Measurements from ENCODE around the gene POLR2E.
A peak's percentile ranks its signal among the peaks of the same experiment; 100 is the strongest.

The POLR2E gene

DNA sequence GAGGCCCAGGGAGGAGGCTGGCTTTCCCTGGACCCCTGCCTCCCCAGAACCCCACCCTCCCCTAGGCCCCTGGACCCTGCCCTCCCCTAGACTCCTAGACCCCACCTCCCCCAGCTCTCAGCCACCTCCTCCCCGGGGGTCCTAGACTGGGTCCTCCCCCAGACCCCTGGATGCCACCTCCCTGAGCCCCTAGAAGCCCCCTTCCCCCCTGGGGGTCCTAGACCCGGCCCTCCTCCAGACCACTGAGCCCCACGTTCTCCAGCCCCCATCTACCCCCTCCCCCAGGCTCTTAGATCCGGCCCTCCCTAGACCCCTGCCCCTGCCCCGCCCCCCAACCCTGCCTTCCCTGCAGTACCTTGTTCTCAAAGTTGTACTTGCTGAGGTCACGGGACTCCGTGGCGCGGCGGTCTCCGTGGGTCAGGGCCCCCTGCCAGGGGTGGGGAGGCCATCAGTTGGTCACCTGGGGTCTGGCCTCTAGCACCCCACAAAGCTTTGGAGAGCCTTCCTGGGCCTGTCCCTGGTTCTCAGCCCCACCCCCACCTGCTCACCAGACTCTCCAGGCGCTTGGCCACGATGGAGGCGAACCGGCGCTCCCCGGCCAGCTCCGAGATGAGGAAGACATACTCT, 16.6 kb upstream of the POLR2E start:
- Histone ChIP-seq H3K9me3 (no peaks in the 10 kb centered on the region), H3K4me1 (peaks cover 36% of the 10 kb centered on the region), H3K27ac (no peak overlapping the region), H3K9ac (no peak overlapping the region), H4K20me1 (peaks cover 56% of the 10 kb centered on the region), H3K4me2 (no peak overlapping the region), H3K4me3 (no peak overlapping the region), H3K36me3 (peaks cover 76% of the 10 kb centered on the region), H3K27me3 (no peaks in the 10 kb centered on the region)
- TF ChIP-seq Cebpa-rat (IDR thresholded peaks at IDR 0.05): no peak

- Histone ChIP-seq H3K4me2 (no peak overlapping the region), H3K27ac (0 out of 2 replicates have a peak overlapping the region, but pooled peaks have one; percentile 26), H3K4me3 (no peak overlapping the region), H3K36me3 (peaks cover 76% of the 10 kb centered on the region), H3K9me3 (no peaks in the 10 kb centered on the region), H3K9ac (0 out of 2 replicates have a peak overlapping the region, but pooled peaks have one; percentile 34), H3K27me3 (no peaks in the 10 kb centered on the region), H4K20me1 (peaks cover 63% of the 10 kb centered on the region), H3K4me1 (peaks cover 43% of the 10 kb centered on the region)
- no peak for TF ChIP-seq Cebpa-rat (IDR thresholded peaks at IDR 0.05)
These were observed 15.8 kb upstream of the POLR2E start for GRCh38 chr19:1110809-1111640.

DNA sequence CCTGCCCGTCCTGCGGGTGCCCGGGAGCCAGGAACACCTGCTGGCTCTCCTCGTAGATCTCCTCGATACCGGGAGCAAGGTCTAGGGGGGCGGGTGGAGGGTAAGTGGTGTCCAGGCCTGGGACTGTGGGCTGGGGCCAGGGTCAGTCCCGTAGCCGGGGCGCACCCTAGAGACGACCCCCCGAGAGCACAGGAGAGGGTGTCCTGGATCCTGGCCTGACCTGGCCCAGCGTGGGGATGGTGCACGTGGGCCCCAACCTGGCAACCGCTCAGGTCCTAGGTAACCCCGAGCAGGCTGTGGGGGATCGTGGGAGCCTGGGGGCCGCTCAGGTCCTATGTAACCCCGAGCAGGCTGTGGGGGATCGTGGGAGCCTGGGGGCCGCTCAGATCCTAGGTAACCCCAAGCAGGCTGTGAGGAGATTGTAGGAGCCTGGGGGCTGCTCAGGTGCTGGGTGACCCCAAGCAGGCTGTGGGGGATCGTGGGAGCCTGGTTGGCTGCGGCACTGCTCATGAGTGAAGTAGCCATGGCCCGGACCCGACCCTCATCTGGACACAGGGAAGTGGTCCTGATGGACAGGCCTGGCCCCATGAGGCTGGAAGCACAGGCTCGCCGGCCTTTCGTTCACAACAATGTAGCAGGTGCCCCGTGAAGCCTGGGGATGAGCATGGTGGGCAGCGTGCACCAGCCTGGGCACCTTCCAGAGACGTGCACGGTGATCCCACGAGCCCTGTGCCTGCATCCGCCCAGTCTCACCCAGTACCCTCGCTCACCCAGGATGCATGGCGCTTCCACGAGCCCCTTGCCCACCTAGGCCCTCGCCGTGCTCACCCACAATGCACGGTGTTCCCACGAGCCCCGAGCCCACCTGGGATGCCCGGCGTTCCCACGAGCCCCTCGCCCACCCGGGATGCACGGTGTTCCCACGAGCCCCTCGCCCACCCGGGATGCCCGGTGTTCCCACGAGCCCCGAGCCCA, 14.8 kb upstream of the POLR2E start:
- no peak overlapping the region for H3K4me3 ChIP-seq
- H3K27ac ChIP-seq: no peak overlapping the region
- TF ChIP-seq Cebpa-rat (IDR thresholded peaks at IDR 0.05): no peak
- H4K20me1 ChIP-seq: peaks cover 74% of the 10 kb centered on the region
- H3K4me1 ChIP-seq: peaks cover 50% of the 10 kb centered on the region
- peaks cover 72% of the 10 kb centered on the region for H3K36me3 ChIP-seq
- H3K9me3 ChIP-seq: no peaks in the 10 kb centered on the region
- no peaks in the 10 kb centered on the region for H3K27me3 ChIP-seq
- H3K9ac ChIP-seq: no peak overlapping the region
- no peak overlapping the region for H3K4me2 ChIP-seq

DNA sequence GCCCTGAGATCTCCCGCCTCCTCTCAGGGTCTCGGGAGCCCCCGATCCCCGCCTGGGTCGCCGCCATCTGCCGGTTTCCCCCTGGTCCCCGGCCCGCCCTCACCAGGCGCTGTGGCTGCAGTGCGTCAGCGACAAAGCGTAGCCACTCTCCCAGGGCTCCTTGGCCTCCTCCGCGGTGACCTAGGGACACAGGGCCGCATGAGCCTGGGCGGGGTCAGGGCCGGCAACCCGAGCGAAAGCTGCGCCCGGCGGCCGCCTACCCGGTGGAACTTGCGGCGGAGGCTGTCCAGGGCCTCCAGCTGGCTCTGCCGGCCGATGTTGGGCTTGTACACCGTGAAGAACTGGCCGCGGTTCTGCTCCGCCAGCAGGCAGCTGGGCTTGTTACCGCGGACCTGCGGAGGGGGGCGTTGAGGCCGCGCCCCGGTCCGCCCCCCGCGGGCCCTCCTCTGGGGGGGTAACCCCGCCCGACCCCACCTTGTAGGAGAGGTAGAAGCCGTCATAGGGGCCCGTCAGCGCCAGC, 13.9 kb upstream of the POLR2E start:
- no peak for TF ChIP-seq Cebpa-rat (IDR thresholded peaks at IDR 0.05)
- Histone ChIP-seq H3K4me2 (0 out of 2 replicates have a peak overlapping the region, but pooled peaks have one; percentile 24), H3K9ac (no peak overlapping the region), H3K4me1 (peaks cover 50% of the 10 kb centered on the region), H3K9me3 (no peaks in the 10 kb centered on the region), H3K36me3 (peaks cover 66% of the 10 kb centered on the region), H3K27ac (no peak overlapping the region), H4K20me1 (peaks cover 76% of the 10 kb centered on the region), H3K4me3 (no peak overlapping the region), H3K27me3 (no peaks in the 10 kb centered on the region)

DNA sequence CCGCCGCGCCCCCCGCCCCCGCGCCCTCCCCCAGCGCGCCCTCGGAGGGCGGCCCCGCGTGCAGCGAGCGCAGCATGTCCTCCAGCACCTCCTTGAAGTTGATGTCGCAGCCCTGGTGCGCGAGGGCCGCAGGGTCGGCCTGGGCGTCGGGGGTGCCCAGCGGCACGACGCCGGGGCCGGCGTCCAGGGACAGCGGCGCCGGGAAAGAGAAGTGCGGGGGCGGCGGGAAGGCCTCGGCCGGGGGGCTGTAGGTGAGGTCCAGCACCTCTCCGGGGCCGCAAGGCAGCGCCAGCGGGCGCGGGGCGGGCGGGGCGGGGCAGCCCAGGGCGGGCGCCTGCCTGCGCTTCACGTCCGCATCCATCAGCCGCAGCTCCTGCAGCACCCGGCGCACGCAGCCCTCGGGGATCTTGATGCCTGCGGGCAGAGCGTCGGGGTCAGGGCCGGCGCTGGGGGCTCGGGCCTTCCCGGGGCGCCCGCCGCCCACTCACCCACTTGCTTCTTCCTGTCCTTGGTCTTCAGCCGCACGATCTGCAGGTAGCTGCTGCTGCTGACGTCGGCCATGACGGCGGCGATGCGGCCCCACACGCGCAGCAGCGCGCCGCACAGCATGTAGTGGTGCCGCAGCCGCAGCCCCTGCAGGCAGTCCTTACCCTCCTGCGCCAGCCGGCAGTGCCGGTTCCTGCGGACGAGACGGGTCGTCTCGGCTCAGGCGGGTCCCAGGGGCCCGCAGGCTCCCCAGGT, 13.3 kb upstream of the POLR2E start:
- peaks cover 69% of the 10 kb centered on the region for H4K20me1 ChIP-seq
- no peak overlapping the region for H3K27ac ChIP-seq
- no peak overlapping the region for H3K4me3 ChIP-seq
- H3K9ac ChIP-seq: no peak overlapping the region
- TF ChIP-seq Cebpa-rat (IDR thresholded peaks at IDR 0.05): no peak
- no peaks in the 10 kb centered on the region for H3K9me3 ChIP-seq
- H3K4me2 ChIP-seq: 0 out of 2 replicates have a peak overlapping the region, but pooled peaks have one; percentile 24
- peaks cover 61% of the 10 kb centered on the region for H3K36me3 ChIP-seq
- H3K4me1 ChIP-seq: peaks cover 46% of the 10 kb centered on the region
- H3K27me3 ChIP-seq: no peaks in the 10 kb centered on the region

DNA sequence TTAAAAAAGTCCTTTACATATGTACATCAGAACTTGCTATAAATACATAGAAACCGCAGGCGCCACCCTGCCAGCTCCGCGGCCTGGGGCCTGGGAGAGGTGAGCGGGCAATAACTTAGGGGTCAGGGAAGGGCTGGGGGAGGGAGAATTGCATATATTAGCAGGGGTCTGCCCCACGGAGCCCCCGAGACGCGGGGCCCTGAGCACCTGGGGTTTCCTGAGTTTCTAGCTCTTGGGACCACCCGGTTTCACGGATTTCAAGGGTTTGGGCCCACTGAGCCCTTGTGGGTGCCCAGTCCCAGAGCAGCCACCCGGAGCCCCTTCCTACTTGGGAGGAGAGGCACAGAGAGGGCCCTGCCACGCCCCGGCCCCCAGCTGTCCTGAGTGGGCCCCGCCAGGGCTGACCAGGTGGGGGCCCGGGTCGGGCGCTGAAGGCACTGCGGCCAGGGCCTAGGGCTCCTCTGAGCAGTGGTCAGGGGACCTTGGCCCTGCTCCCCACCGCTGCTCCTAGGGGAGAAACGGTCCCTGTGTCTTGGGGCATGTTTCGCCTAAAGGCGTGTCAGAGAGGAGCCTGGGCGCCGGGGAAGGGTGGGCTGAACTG, 12.6 kb upstream of the POLR2E start:
- Histone ChIP-seq H3K27ac (peak overlapping the region; percentile 68), H3K4me1 (peaks cover 46% of the 10 kb centered on the region), H3K36me3 (peaks cover 60% of the 10 kb centered on the region), H3K4me2 (peak overlapping the region; percentile 90), H3K9ac (peak overlapping the region; percentile 67), H4K20me1 (peaks cover 65% of the 10 kb centered on the region), H3K27me3 (no peaks in the 10 kb centered on the region), H3K4me3 (peak overlapping the region; percentile 6; the same call in 1 of the 2 replicates), H3K9me3 (no peaks in the 10 kb centered on the region)
- TF ChIP-seq Cebpa-rat (IDR thresholded peaks at IDR 0.05): no peak

- TF ChIP-seq Cebpa-rat (IDR thresholded peaks at IDR 0.05): no peak
- H3K27ac ChIP-seq: peak overlapping the region; percentile 68
- H3K27me3 ChIP-seq: no peaks in the 10 kb centered on the region
- peak overlapping the region; percentile 6; the same call in 1 of the 2 replicates for H3K4me3 ChIP-seq
- peaks cover 53% of the 10 kb centered on the region for H3K36me3 ChIP-seq
- peaks cover 61% of the 10 kb centered on the region for H4K20me1 ChIP-seq
- peaks cover 49% of the 10 kb centered on the region for H3K4me1 ChIP-seq
- peak overlapping the region; percentile 90 for H3K4me2 ChIP-seq
- H3K9me3 ChIP-seq: no peaks in the 10 kb centered on the region
- peak overlapping the region; percentile 67 for H3K9ac ChIP-seq
These were observed 11.9 kb upstream of the POLR2E start for GRCh38 chr19:1106841-1107660.

Data from BLaER1 (cell line).